Esophagus (tissue), 2 donors: Measurements from ENCODE around the gene NR1H2. TPM values are rescaled to one million over a fixed set of nuclear protein-coding genes. Genes with fewer than 3 reads are reported as not detected.

Source experiments
- H3K27ac ChIP-seq, 2 donors: one replicate each; pipeline ENCODE4 v1.5.1; 2013; ENCODE audit warnings: low read depth in 2 of 2, mild to moderate bottlenecking in 2 of 2, inconsistent platforms in 1 of 2, low read length in 1 of 2, moderate library complexity in 1 of 2
- H3K27me3 ChIP-seq, 2 donors: one replicate each; pipeline ENCODE4 v1.6.1; 2013; ENCODE audit warnings: low read length in 2 of 2, control low read depth in 1 of 2, mild to moderate bottlenecking in 1 of 2; ENCODE audit not compliant: insufficient read depth in 2 of 2, control insufficient read depth in 1 of 2
- H3K36me3 ChIP-seq, 2 donors: one replicate each; pipeline ENCODE4 v1.6.1; 2013; ENCODE audit warnings: low read length in 1 of 2; ENCODE audit not compliant: control insufficient read depth in 2 of 2, insufficient read depth in 2 of 2
- H3K4me1 ChIP-seq, 2 donors: one replicate each; pipeline ENCODE4 v1.6.1; 2013; ENCODE audit warnings: low read length in 1 of 2; ENCODE audit not compliant: control insufficient read depth in 2 of 2, insufficient read depth in 2 of 2
- H3K4me3 ChIP-seq, 2 donors: one replicate each; pipeline ENCODE4 v1.5.1; 2013; ENCODE audit warnings: low read length in 2 of 2, mild to moderate bottlenecking in 2 of 2, low read depth in 1 of 2, moderate library complexity in 1 of 2
- H3K9me3 ChIP-seq, 2 donors: one replicate each; pipeline ENCODE4 v1.6.1; 2013; ENCODE audit warnings: mild to moderate bottlenecking in 2 of 2, low read depth in 1 of 2, low read length in 1 of 2, moderate library complexity in 1 of 2; ENCODE audit not compliant: control insufficient read depth in 2 of 2, insufficient read depth in 1 of 2
- WGBS, 2 donors: extraction: QIAGEN DNeasy Blood & Tissue Kit; methylation state at CpG; one replicate each; pipeline ENCODE4 v1.1.7; 2013; 5-methylcytosine and 5-hydroxymethylcytosine counted together
- polyA plus RNA-seq, 2 donors: library from polyadenylated mRNA; stranded (reverse); fragments of 200-250 nt; gene quantifications; one replicate each; pipeline ENCODE4 v1.2.3, GENCODE V29; 2013
- donor health status: healthy with polysubstance abuse.
- donor health status: Bipolar disorder and iron deficiency.

NR1H2 gene
- polyA plus RNA-seq, 2 donors: 50.3 to 55.0 TPM

GRCh38 chr19:50430888-50431342 lies 54.7 kb downstream of the NR1H2 start:
- Histone ChIP-seq H3K27me3 (no peaks in the 10 kb centered on the region), H3K4me3 (peak overlapping the region in 1 of 2 donors; percentile 62), H3K36me3 (no peaks in the 10 kb centered on the region), H3K4me1 (peaks cover 0 to 4% of the 10 kb centered on the region in 2 donors), H3K9me3 (no peaks in the 10 kb centered on the region), H3K27ac (no peak overlapping the region)
- WGBS, 2 donors: 33% methylated on average over 13 of the region's 13 CpGs

- Histone ChIP-seq H3K9me3 (no peaks in the 10 kb centered on the region), H3K27ac (peak overlapping the region; percentile 62 to 68), H3K36me3 (no peaks in the 10 kb centered on the region), H3K4me1 (peaks cover 0 to 4% of the 10 kb centered on the region in 2 donors), H3K4me3 (peak overlapping the region; percentile 56 to 62), H3K27me3 (no peaks in the 10 kb centered on the region)
- WGBS, 2 donors: 1 to 2% methylated on average over 47 to 54 of the region's 54 CpGs
These were observed 55.3 kb downstream of the NR1H2 start for GRCh38 chr19:50431343-50432220.

- Histone ChIP-seq H3K4me1 (peaks cover 0 to 4% of the 10 kb centered on the region in 2 donors), H3K4me3 (peak within 1 kb of the TSS; percentile 56 to 62), H3K27me3 (no peaks in the 10 kb centered on the region), H3K36me3 (no peaks in the 10 kb centered on the region), H3K9me3 (no peaks in the 10 kb centered on the region), H3K27ac (peak within 1 kb of the TSS; percentile 62 to 68)
- 4% methylated on average over 34 to 40 of the region's 40 CpGs for WGBS, 2 donors
These were observed 56.2 kb downstream of the NR1H2 start, which contains the start of gene MYBPC2 for GRCh38 chr19:50432221-50433028. Gene MYBPC2, plus strand, starts transcription at chr19:50432892. Its CDS starts 62 bp downstream, at chr19:50432954.

Other genes with a start within 250 kb of the NR1H2 start
- gene IZUMO2, start 213.2 kb upstream of the NR1H2 start, polyA plus RNA-seq: not detected
- 100 to 1,000 TPM in 1 of 2 donors, 10 to 100 TPM in 1; 72.9 to 110 TPM for gene MYH14, start 172.8 kb upstream of the NR1H2 start, polyA plus RNA-seq
- gene KCNC3, start 47.1 kb upstream of the NR1H2 start, polyA plus RNA-seq: under 1 TPM; 0.45 to 0.81 TPM
- gene NAPSA, start 10.8 kb upstream of the NR1H2 start, polyA plus RNA-seq: 1 to 10 TPM in 1 of 2 donors, under 1 TPM in 1; 0.28 to 1.5 TPM
- gene POLD1, start 7.9 kb downstream of the NR1H2 start, polyA plus RNA-seq: 10 to 100 TPM; 27.4 to 48.3 TPM
- under 1 TPM; 0.06 to 0.22 TPM for gene SPIB, start 42.5 kb downstream of the NR1H2 start, polyA plus RNA-seq
- gene MYBPC2, start 56.4 kb downstream of the NR1H2 start, polyA plus RNA-seq: under 1 TPM in 1 of 2 donors, not detected in 1; 0.12 TPM
- gene EMC10, start 100.0 kb downstream of the NR1H2 start, polyA plus RNA-seq: 10 to 100 TPM; 41.9 to 62.9 TPM
- 1 to 10 TPM; 1.3 to 1.4 TPM for gene GARIN5A, start 100.4 kb downstream of the NR1H2 start, polyA plus RNA-seq
- 10 to 100 TPM; 39.4 to 54.5 TPM for gene JOSD2, start 134.7 kb downstream of the NR1H2 start, polyA plus RNA-seq
- not detected for gene ASPDH, start 137.5 kb downstream of the NR1H2 start, polyA plus RNA-seq
- under 1 TPM; 0.65 to 0.92 TPM for gene LRRC4B, start 192.0 kb downstream of the NR1H2 start, polyA plus RNA-seq